Activated CD4-positive, CD25-positive, alpha-beta regulatory T cell treated with anti-CD3 and anti-CD28 coated beads, Interleukin-2, amount 50 U/mL, for 16 hours (primary cell): Measurements from ENCODE around the gene PGA5.
"Not testable (repeated sequence)": the region's sequence is repeated elsewhere in the genome, so short reads cannot be mapped to it uniquely, and the experiment has no call there.

ENCODE experiments used
- DNase-seq: peaks from one replicate; pipeline ENCODE4 v3.0.0-alpha.2; 2020; ENCODE audit warnings: low read depth, low spot score

PGA5 gene

GRCh38 chr11:61226457-61227137 is 14.4 kb upstream of the PGA5 start:
- DNase-seq = not testable (repeated sequence)

- DNase-seq = not testable (repeated sequence)
Observed at GRCh38 chr11:61229458-61229857, 11.5 kb upstream of the PGA5 start.

- not testable (repeated sequence) for DNase-seq
Observed at GRCh38 chr11:61231033-61231432, 9.9 kb upstream of the PGA5 start.

GRCh38 chr11:61231585-61231984 is 9.4 kb upstream of the PGA5 start:
- not testable (repeated sequence) for DNase-seq

GRCh38 chr11:61232548-61233145 is 8.3 kb upstream of the PGA5 start:
- DNase-seq = not testable (repeated sequence)

- DNase-seq = not testable (repeated sequence)
Observed at GRCh38 chr11:61237130-61237529, 3.8 kb upstream of the PGA5 start.

GRCh38 chr11:61240288-61240687 is 687 bp upstream of the PGA5 start:
- not testable (repeated sequence) for DNase-seq

- DNase-seq = not testable (repeated sequence)
Observed at GRCh38 chr11:61241526-61241925, 551 bp downstream of the PGA5 start.

GRCh38 chr11:61245284-61245964 is 4.4 kb downstream of the PGA5 start:
- DNase-seq = not testable (repeated sequence)

- not testable (repeated sequence) for DNase-seq
Observed at GRCh38 chr11:61248071-61248470, 7.1 kb downstream of the PGA5 start.

GRCh38 chr11:61249201-61249600 is 8.2 kb downstream of the PGA5 start:
- not testable (repeated sequence) for DNase-seq

GRCh38 chr11:61250796-61251765 is 10.1 kb downstream of the PGA5 start:
- DNase-seq = not testable (repeated sequence)

GRCh38 chr11:61252332-61252731 is 11.4 kb downstream of the PGA5 start:
- DNase-seq = not testable (repeated sequence)

- no peak for DNase-seq
Observed at GRCh38 chr11:61254403-61255025, 13.5 kb downstream of the PGA5 start.

GRCh38 chr11:61256710-61257482 is 15.9 kb downstream of the PGA5 start:
- DNase-seq = no peak

- no peak for DNase-seq
Observed at GRCh38 chr11:61258546-61258945, 17.6 kb downstream of the PGA5 start.

- no peak for DNase-seq
Observed at GRCh38 chr11:61259363-61259762, 18.4 kb downstream of the PGA5 start.

- no peak for DNase-seq
Observed at GRCh38 chr11:61264371-61264770, 23.4 kb downstream of the PGA5 start.

GRCh38 chr11:61264795-61265194 is 23.8 kb downstream of the PGA5 start:
- DNase-seq = no peak

GRCh38 chr11:61265357-61265756 is 24.4 kb downstream of the PGA5 start:
- DNase-seq = no peak
